Lower lobe of right lung (tissue), 2 donors: ENCODE measurements around the gene SOX11. TPM values are rescaled to one million over a fixed set of nuclear protein-coding genes. Genes with fewer than 3 reads are reported as not detected.

Experiments
- ATAC-seq, 2 donors: fragments of 200-7000 bp; cut with Tn5 transposase; one replicate each; pipeline ENCODE4 v1.9.1; 2020 to 2022; ENCODE audit warnings: mild to moderate bottlenecking in 2 of 2, moderate library complexity in 2 of 2
- DNase-seq: peaks from one replicate; pipeline ENCODE4 v3.0.0-alpha.2; 2020
- H3K27ac ChIP-seq: fragments of 200-600 bp; one replicate; pipeline ENCODE4 v1.8.0; 2022
- H3K27me3 ChIP-seq: fragments of 200-600 bp; one replicate; pipeline ENCODE4 v1.8.0; 2022; ENCODE audit warnings: low read depth
- H3K36me3 ChIP-seq: fragments of 200-600 bp; one replicate; pipeline ENCODE4 v1.8.0; 2022; ENCODE audit warnings: mild to moderate bottlenecking
- H3K4me1 ChIP-seq: fragments of 200-600 bp; one replicate; pipeline ENCODE4 v1.8.0; 2022
- H3K4me3 ChIP-seq: fragments of 200-600 bp; one replicate; pipeline ENCODE4 v1.8.0; 2022; ENCODE audit warnings: mild to moderate bottlenecking
- H3K9me3 ChIP-seq: fragments of 200-600 bp; one replicate; pipeline ENCODE4 v1.8.0; 2022
- CTCF ChIP-seq: fragments of 200-600 bp; IDR thresholded peaks from one replicate; pipeline ENCODE4 v1.8.0; 2022; ENCODE audit warnings: antibody characterized with exemption, mild to moderate bottlenecking
- intact Hi-C: fragments of 100-400 bp; cut with DNase I; formaldehyde crosslinking; loops from one replicate; pipeline ENCODE4 v1.11.0; 2022
- total RNA-seq: library from RNA; stranded (reverse); fragmentation: NEBNext Ultra II Directional; extraction: Animal tissue kit (Norgen Biotek cat#: 25700); gene quantifications from one replicate; pipeline ENCODE4 v1.2.1, GENCODE V29; 2021
- donor health status: DM: no; HTN: yes; CAD: no; lungs with severe emphysema.

SOX11 gene
- total RNA-seq, 1 donor from 2014 or later, result 0.03 TPM

GRCh38 chr2:5689750-5690149, 2.4 kb upstream of the SOX11 start:
- no peak overlapping the region for H3K27ac ChIP-seq
- peaks cover 54% of the 10 kb centered on the region for H3K27me3 ChIP-seq
- no peak for ATAC-seq
- DNase-seq, result no peak
- no peak overlapping the region for H3K4me3 ChIP-seq
- intact Hi-C loops, result no loop called here
- TF ChIP-seq CTCF, result no peak
- H3K36me3 ChIP-seq, result no peaks in the 10 kb centered on the region
- H3K9me3 ChIP-seq, result no peaks in the 10 kb centered on the region
- H3K4me1 ChIP-seq, result peaks cover 7% of the 10 kb centered on the region

- H3K27me3 ChIP-seq, result peaks cover 56% of the 10 kb centered on the region
- intact Hi-C loops, result no loop called here
- DNase-seq, result no peak
Measured at GRCh38 chr2:5690286-5690685, 1.9 kb upstream of the SOX11 start.

GRCh38 chr2:5690718-5691220, 1.4 kb upstream of the SOX11 start:
- intact Hi-C loops, result no loop called here

More at GRCh38 chr2:5690286-5690685, 1.9 kb upstream of the SOX11 start:
- Histone ChIP-seq H3K9me3 (no peaks in the 10 kb centered on the region), H3K36me3 (no peaks in the 10 kb centered on the region), H3K27ac (no peak overlapping the region), H3K4me3 (no peak overlapping the region), H3K4me1 (peaks cover 7% of the 10 kb centered on the region)
- TF ChIP-seq CTCF, result no peak
- ATAC-seq, result no peak

GRCh38 chr2:5691221-5691984, 781 bp upstream of the SOX11 start:
- no peaks in the 10 kb centered on the region for H3K36me3 ChIP-seq
- no peaks in the 10 kb centered on the region for H3K9me3 ChIP-seq
- peaks cover 63% of the 10 kb centered on the region for H3K27me3 ChIP-seq
- intact Hi-C loops, result no loop called here
- ATAC-seq (peak in 1 of 2 donors; percentile 29), DNase-seq (no peak)
- no peak overlapping the region for H3K27ac ChIP-seq
- no peak for TF ChIP-seq CTCF
- peak overlapping the region; percentile 31 for H3K4me3 ChIP-seq
- H3K4me1 ChIP-seq, result peaks cover 17% of the 10 kb centered on the region

More at GRCh38 chr2:5690718-5691220, 1.4 kb upstream of the SOX11 start:
- ATAC-seq (no peak), DNase-seq (no peak)
- TF ChIP-seq CTCF, result no peak
- no peak overlapping the region for H3K27ac ChIP-seq
- no peaks in the 10 kb centered on the region for H3K36me3 ChIP-seq
- H3K4me1 ChIP-seq, result peaks cover 11% of the 10 kb centered on the region
- peaks cover 60% of the 10 kb centered on the region for H3K27me3 ChIP-seq
- H3K4me3 ChIP-seq, result peak overlapping the region; percentile 31
- no peaks in the 10 kb centered on the region for H3K9me3 ChIP-seq

GRCh38 chr2:5692561-5693286, 540 bp downstream of the SOX11 start:
- no peaks in the 10 kb centered on the region for H3K9me3 ChIP-seq
- ATAC-seq (no peak), DNase-seq (no peak)
- intact Hi-C loops, result no loop called here
- peaks cover 24% of the 10 kb centered on the region for H3K4me1 ChIP-seq
- H3K27me3 ChIP-seq, result peaks cover 73% of the 10 kb centered on the region
- H3K36me3 ChIP-seq, result no peaks in the 10 kb centered on the region
- H3K27ac ChIP-seq, result no peak overlapping the region
- no peak overlapping the region for H3K4me3 ChIP-seq
- no peak for TF ChIP-seq CTCF
